Prostate gland (tissue), 2 donors: ENCODE results near the gene MPDU1. TPM values are rescaled to one million over a fixed set of nuclear protein-coding genes. Genes with fewer than 3 reads are reported as not detected.

Experiments
- DNase-seq: peaks from one replicate; pipeline ENCODE4 v3.0.0-alpha.2; 2019; ENCODE audit warnings: low spot score
- H3K27ac ChIP-seq, 2 donors: fragments of 200-600 bp; sonication (generic); 2 replicates each; pipeline ENCODE4 v1.5.1; 2017 to 2019
- H3K27me3 ChIP-seq: fragments of 200-600 bp; sonication (generic); replicated peaks from 2 replicates; pipeline ENCODE4 v1.5.1; 2019; ENCODE audit not compliant: insufficient read depth
- H3K36me3 ChIP-seq, 2 donors: fragments of 200-600 bp; sonication (generic); 1 replicate in 1 of 2; 2 replicates in 1 of 2; pipeline versions ENCODE4 v1.5.1 to v1.8.1; 2017 to 2019
- H3K4me1 ChIP-seq: fragments of 200-600 bp; sonication (generic); replicated peaks from 2 replicates; pipeline ENCODE4 v1.5.1; 2019
- H3K4me3 ChIP-seq, 2 donors: fragments of 200-600 bp; sonication (generic); 2 replicates each; pipeline ENCODE4 v1.5.1; 2017 to 2019
- H3K9me3 ChIP-seq: fragments of 200-600 bp; sonication (generic); 2 replicates; pipeline ENCODE4 v1.5.1; 2017
- POLR2A ChIP-seq: fragments of 450-650 bp; IDR thresholded peaks from one replicate; pipeline ENCODE4 v1.6.1; 2016; ENCODE audit warnings: antibody characterized with exemption, mild to moderate bottlenecking
- POLR2AphosphoS5 ChIP-seq: sonication (generic); formaldehyde crosslinking; IDR thresholded peaks from one replicate; pipeline ENCODE4 v1.6.1; 2017; ENCODE audit warnings: antibody characterized with exemption
- WGBS: methylation state at CpG from one replicate; pipeline ENCODE4 v1.1.5; 2018; 5-methylcytosine and 5-hydroxymethylcytosine counted together
- intact Hi-C: fragments of 100-400 bp; cut with DNase I; formaldehyde crosslinking; loops from one replicate; pipeline ENCODE4 v1.14.2; 2022
- total RNA-seq, 2 donors: library from RNA; depleted of rRNA; stranded (reverse); fragments of >200 nt; gene quantifications; one replicate each; pipeline ENCODE4 v1.1.0, GENCODE V29; 2016
- TF ChIP-seq, protein P1 (sequence below), 4 experiments: fragments of 200-600 bp in 2 of 4; fragments of 450-650 bp in 2 of 4; sonication (generic) in 2 of 4; IDR thresholded peaks; 1 replicate in 3 of 4; 2 replicates in 1 of 4; pipeline ENCODE4 v1.5.1; 2016 to 2019; ENCODE audit warnings: antibody characterized with exemption in 4 of 4, mild to moderate bottlenecking in 2 of 4, moderate library complexity in 2 of 4

The MPDU1 gene
- total RNA-seq, 2 donors from 2014 or later = 101 to 239 TPM

DNA sequence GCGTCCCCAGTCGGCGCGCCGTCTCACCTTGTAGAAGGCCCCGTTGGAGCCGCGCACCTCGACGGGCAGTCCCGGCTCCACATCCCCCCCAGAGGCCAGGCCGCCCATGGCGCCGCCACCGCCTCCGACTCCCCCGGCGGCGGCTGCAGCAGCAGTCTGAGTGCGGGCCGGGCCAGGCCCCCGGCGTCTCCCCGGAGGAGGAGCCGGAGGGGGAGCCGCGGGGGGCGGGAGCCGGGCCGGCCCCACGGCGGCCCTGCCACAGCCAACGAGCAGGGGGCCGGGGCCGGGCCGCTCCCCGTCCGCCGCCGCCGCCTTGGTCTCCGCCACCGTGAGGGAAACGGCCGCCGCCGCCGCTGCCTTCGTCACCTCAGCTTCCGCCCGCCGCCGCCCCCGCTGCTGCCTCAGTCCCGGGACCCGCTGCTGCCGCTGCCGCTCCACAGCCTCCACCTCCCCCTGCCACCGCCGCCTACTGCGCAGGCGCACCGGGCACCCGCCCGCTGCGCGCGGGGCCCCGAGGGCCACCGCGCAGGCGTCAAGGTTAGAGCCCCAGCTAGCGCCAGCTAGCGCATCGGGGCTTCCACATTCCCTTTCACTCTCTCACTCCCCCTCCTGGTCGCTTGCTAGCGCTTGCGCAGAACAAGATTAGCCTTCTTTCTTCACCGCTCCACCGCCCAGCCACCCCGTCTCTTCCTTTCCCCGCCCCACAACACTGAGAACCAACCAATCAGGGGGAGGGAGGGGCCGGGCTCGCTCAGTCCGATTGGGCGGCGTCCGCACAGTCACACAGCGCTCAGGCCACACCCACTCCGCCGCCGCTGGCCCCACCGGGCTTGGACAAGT is 31.0 kb downstream of the MPDU1 start, which contains the start of gene FXR2:
Gene FXR2 (minus strand): TSS at position 473 of the 840 bp plus-strand sequence. CDS start 365 bp downstream, at position 108.
- Histone ChIP-seq H3K27me3 (no peaks in the 10 kb centered on the region), H3K4me3 (peak within 1 kb of the TSS; percentile 77 to 95), H3K9me3 (no peaks in the 10 kb centered on the region), H3K4me1 (no peaks in the 10 kb centered on the region), H3K36me3 (no peaks in the 10 kb centered on the region), H3K27ac (peak within 1 kb of the TSS; percentile 86 to 97)
- intact Hi-C loops = no loop called here
- TF ChIP-seq POLR2A (peak; percentile 76), POLR2AphosphoS5 (peak; percentile 95)
- TF ChIP-seq, protein P1, sequence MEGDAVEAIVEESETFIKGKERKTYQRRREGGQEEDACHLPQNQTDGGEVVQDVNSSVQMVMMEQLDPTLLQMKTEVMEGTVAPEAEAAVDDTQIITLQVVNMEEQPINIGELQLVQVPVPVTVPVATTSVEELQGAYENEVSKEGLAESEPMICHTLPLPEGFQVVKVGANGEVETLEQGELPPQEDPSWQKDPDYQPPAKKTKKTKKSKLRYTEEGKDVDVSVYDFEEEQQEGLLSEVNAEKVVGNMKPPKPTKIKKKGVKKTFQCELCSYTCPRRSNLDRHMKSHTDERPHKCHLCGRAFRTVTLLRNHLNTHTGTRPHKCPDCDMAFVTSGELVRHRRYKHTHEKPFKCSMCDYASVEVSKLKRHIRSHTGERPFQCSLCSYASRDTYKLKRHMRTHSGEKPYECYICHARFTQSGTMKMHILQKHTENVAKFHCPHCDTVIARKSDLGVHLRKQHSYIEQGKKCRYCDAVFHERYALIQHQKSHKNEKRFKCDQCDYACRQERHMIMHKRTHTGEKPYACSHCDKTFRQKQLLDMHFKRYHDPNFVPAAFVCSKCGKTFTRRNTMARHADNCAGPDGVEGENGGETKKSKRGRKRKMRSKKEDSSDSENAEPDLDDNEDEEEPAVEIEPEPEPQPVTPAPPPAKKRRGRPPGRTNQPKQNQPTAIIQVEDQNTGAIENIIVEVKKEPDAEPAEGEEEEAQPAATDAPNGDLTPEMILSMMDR (IDR thresholded peaks at IDR 0.05) = peak in 3 of 4 experiments; percentile 63 to 95 (median 86)
- WGBS = 1% methylated on average over 89 of the region's 93 CpGs
- peak; percentile 100 for DNase-seq

DNA sequence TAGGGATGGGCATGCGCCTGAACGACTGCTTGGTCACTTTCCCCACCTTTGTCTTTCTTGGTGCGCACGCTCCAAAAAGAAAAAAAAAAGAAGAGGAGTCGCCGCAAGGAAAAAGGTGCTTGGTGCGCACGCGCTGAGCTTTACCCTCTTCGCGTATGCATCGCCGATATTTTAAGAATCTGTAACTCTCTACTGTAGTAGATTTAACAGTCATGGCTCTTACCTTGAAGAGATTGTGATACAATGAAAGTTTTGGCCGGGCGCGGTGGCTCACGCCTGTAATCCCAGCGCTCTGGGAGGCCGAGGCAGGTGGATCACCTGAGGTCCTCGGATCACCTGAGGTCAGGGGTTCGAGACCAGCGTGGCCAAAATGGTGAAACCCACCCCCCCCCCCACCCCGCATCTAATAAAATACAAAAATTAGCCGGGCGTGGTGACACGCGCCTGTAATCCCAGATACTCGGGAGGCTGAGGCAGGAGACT is 31.7 kb downstream of the MPDU1 start:
- Histone ChIP-seq H3K27me3 (no peaks in the 10 kb centered on the region), H3K36me3 (no peaks in the 10 kb centered on the region), H3K4me1 (no peaks in the 10 kb centered on the region), H3K4me3 (peak overlapping the region; percentile 15 to 37), H3K9me3 (no peaks in the 10 kb centered on the region), H3K27ac (peak overlapping the region; percentile 86 to 97)
- no peak for DNase-seq
- intact Hi-C loops = no loop called here
- 5% methylated on average over 28 of the region's 28 CpGs for WGBS
- TF ChIP-seq POLR2AphosphoS5 = no peak
- no peak for TF ChIP-seq POLR2A
- TF ChIP-seq, protein P1 (IDR thresholded peaks at IDR 0.05) = no peak

DNA sequence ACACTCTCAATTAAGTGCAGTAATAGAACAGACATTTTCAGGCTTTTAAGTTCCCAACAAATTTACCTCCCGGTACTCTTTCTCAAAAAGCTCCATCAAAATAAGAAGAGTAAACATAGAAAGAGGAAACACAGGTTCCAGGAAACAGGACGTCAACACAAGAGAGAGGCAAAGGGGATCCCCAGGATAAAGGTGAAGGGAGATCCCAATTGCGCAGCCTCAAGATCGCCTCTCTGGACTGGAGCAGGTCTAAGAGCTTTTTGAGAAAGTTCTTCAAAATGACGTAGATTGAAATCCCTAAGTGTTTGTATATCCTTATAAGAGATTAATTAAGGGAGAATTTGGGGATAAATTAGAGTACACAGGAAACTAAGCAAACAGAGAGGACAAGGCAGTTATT is 35.0 kb downstream of the MPDU1 start:
- H3K4me1 ChIP-seq = no peaks in the 10 kb centered on the region
- no peak overlapping the region for H3K27ac ChIP-seq
- 71% methylated on average over 5 of the region's 5 CpGs for WGBS
- DNase-seq = no peak
- H3K36me3 ChIP-seq = no peaks in the 10 kb centered on the region
- H3K9me3 ChIP-seq = no peaks in the 10 kb centered on the region
- H3K27me3 ChIP-seq = no peaks in the 10 kb centered on the region
- intact Hi-C loops = no loop called here
- H3K4me3 ChIP-seq = no peak overlapping the region
- TF ChIP-seq, protein P1 (IDR thresholded peaks at IDR 0.05) = no peak
- TF ChIP-seq POLR2AphosphoS5 (no peak), POLR2A (no peak)

DNA sequence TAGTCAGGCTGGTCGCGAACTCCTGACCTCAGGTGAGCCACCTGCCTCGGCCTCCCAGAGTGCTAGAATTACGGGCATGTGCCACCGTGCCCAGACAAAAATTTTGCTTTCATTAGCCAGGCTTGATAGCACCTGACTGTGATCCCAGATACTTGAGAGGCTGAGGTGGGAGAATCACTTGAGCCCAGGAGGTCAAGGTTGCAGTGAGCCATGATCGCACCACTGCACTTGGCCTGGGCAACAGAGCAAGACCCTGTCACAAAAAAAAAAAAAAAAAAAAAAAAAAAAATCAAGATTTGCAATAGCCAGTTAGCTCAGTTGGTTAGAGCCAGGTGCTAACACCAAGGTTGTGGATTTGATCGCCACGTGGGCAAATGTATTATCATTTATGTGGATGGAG is 37.2 kb downstream of the MPDU1 start:
- Histone ChIP-seq H3K27ac (no peak overlapping the region), H3K9me3 (no peaks in the 10 kb centered on the region), H3K4me3 (no peak overlapping the region), H3K4me1 (no peaks in the 10 kb centered on the region), H3K36me3 (no peaks in the 10 kb centered on the region), H3K27me3 (no peaks in the 10 kb centered on the region)
- intact Hi-C loops = no loop called here
- WGBS = 83% methylated on average over 8 of the region's 8 CpGs
- TF ChIP-seq POLR2A (no peak), POLR2AphosphoS5 (no peak)
- TF ChIP-seq, protein P1 (IDR thresholded peaks at IDR 0.05) = no peak
- no peak for DNase-seq
